Endothelial cell of umbilical vein (primary cell): Measurements from ENCODE around the gene SLA2. TPM values are rescaled to one million over a fixed set of nuclear protein-coding genes. Genes with fewer than 3 reads are reported as not detected.
A peak's percentile ranks its signal among the peaks of the same experiment; 100 is the strongest.
"Not testable (repeated sequence)": the region's sequence is repeated elsewhere in the genome, so short reads cannot be mapped to it uniquely, and the experiment has no call there.

ENCODE experiments used
- Bru-seq: library from RNA; stranded (reverse); fragments of 400-500 nt; gene quantifications from one replicate; lab custom pipeline; 2021; lab: Mats Ljungman, UMichigan
- BruChase-seq, 2 experiments: library from RNA; stranded (reverse); fragments of 400-500 nt; gene quantifications; one replicate each; lab custom pipeline; 2021; lab: Mats Ljungman, UMichigan
- BruUV-seq: library from RNA; stranded (reverse); fragments of 400-500 nt; replicated peaks from 2 replicates; lab custom pipeline; 2021; lab: Mats Ljungman, UMichigan
- CTCF ChIA-PET: fragments of 300-600, 350-600 bp; sonication (Branson Sonifier 250); formaldehyde crosslinking; loops from one replicate; lab custom pipeline; 2021; ENCODE audit warnings: antibody characterized with exemption, inconsistent platforms; lab: Charles Lee
- POLR2A ChIA-PET: fragments of 300-600, 350-600 bp; sonication (Branson Sonifier 250); formaldehyde crosslinking; loops from one replicate; lab custom pipeline; 2021; ENCODE audit warnings: antibody characterized with exemption, inconsistent platforms; lab: Charles Lee
- DNase-seq: peaks from one replicate; pipeline ENCODE4 v3.0.0-alpha.2; 2011; ENCODE audit warnings: low read depth, low spot score
- FAIRE-seq: peaks from 2 replicates; lab custom pipeline; 2011; peaks lifted over from hg19 to GRCh38; lab: Jason Lieb, UNC
- H2AFZ ChIP-seq: 2 replicates; pipeline ENCODE4 v1.6.0; 2012; ENCODE audit warnings: low read depth, low read length, control low read depth, inconsistent platforms
- H3K27ac ChIP-seq: 2 replicates; pipeline ENCODE4 v1.5.1; 2011; ENCODE audit warnings: low read depth, mild to moderate bottlenecking, control low read depth, low read length, moderate library complexity; ENCODE audit not compliant: insufficient read depth
- H3K27me3 ChIP-seq, 2 experiments: 2 replicates each; pipeline versions ENCODE4 v1.6.0 to v1.6.1; 2011; ENCODE audit warnings: low read length in 2 of 2, mixed read lengths in 1 of 2; ENCODE audit not compliant: control insufficient read depth in 2 of 2, insufficient read depth in 2 of 2
- H3K36me3 ChIP-seq, 2 experiments: 2 replicates in 1 of 2; 3 replicates in 1 of 2; pipeline ENCODE4 v1.5.1; 2011; ENCODE audit warnings: low read length in 2 of 2, mild to moderate bottlenecking in 1 of 2, moderate library complexity in 1 of 2; ENCODE audit not compliant: control insufficient read depth in 2 of 2, insufficient read depth in 2 of 2; ENCODE audit errors: extremely low read depth in 1 of 2
- H3K4me1 ChIP-seq: 3 replicates; pipeline ENCODE4 v1.5.1; 2011; ENCODE audit warnings: mild to moderate bottlenecking, low read length; ENCODE audit not compliant: control insufficient read depth, insufficient read depth; ENCODE audit errors: extremely low read depth
- H3K4me2 ChIP-seq: 2 replicates; pipeline ENCODE4 v1.6.1; 2011; ENCODE audit warnings: low read length, control low read depth, mixed read lengths; ENCODE audit not compliant: insufficient read depth
- H3K4me3 ChIP-seq, 3 experiments: fragments of 200-600 bp in 1 of 3; sonication (generic), shearing (Covaris generic) in 1 of 3; replicated peaks in 1 of 3; 2 replicates each; pipeline ENCODE4 v1.5.1; 2011 to 2016; ENCODE audit warnings: control low read depth in 3 of 3, low read length in 3 of 3, mild to moderate bottlenecking in 2 of 3, inconsistent platforms in 1 of 3, low read depth in 1 of 3, moderate library complexity in 1 of 3; ENCODE audit not compliant: insufficient read depth in 1 of 3
- H3K79me2 ChIP-seq: 2 replicates; pipeline ENCODE4 v1.6.0; 2012; ENCODE audit warnings: low read length, inconsistent platforms; ENCODE audit not compliant: control insufficient read depth, insufficient read depth
- H3K9ac ChIP-seq: replicated peaks from 2 replicates; pipeline ENCODE3; 2011; ENCODE audit warnings: low read length, control low read depth; ENCODE audit not compliant: insufficient read depth; ENCODE audit errors: extremely low read depth
- H3K9me1 ChIP-seq: replicated peaks from 3 replicates; pipeline ENCODE4 v1.6.0; 2011; ENCODE audit warnings: mild to moderate bottlenecking, low read length; ENCODE audit not compliant: control insufficient read depth, insufficient read depth; ENCODE audit errors: extremely low read depth
- H3K9me3 ChIP-seq: replicated peaks from 2 replicates; pipeline ENCODE4 v1.5.1; 2012; ENCODE audit warnings: low read length, inconsistent platforms; ENCODE audit not compliant: control insufficient read depth, insufficient read depth
- H4K20me1 ChIP-seq: replicated peaks from 2 replicates; pipeline ENCODE3; 2011; ENCODE audit warnings: mild to moderate bottlenecking, low read length; ENCODE audit not compliant: control insufficient read depth, insufficient read depth; ENCODE audit errors: extremely low read depth
- JUN ChIP-seq: IDR thresholded peaks from 2 replicates; pipeline ENCODE4 v1.6.1; 2011; ENCODE audit warnings: borderline replicate concordance, low read depth; ENCODE audit not compliant: insufficient read length, insufficient read depth
- dilution Hi-C: fragments of 300-500 bp; cut with MboI; formaldehyde crosslinking; loops from one replicate; pipeline ENCODE4 v1.15.0; 2019; ENCODE audit warnings: low sequenced_read_pairs; ENCODE audit not compliant: extremely low pct_ligation_motif_present
- intact Hi-C: fragments of 100-400 bp; cut with micrococcal nuclease; formaldehyde crosslinking; loops from one replicate; pipeline ENCODE4 v1.10.0; 2022
- long read RNA-seq: library from polyadenylated mRNA; stranded (forward); transcript quantifications from one replicate; pipeline ENCODE4 v2.0.0, GENCODE V29; 2021
- polyA minus RNA-seq, 3 experiments: library from RNA; depleted of rRNA, polyadenylated mRNA; stranded (reverse); fragments of >200 nt; gene quantifications; 1 replicate in 1 of 3; 2 replicates in 2 of 3; pipeline ENCODE4 v1.2.3, GENCODE V29; 2011
- polyA plus RNA-seq, 4 experiments: library from polyadenylated mRNA; depleted of rRNA in 3 of 4; stranded (reverse) in 3 of 4; unstranded in 1 of 4; fragments of >200 nt; gene quantifications; 2 replicates each; pipeline versions ENCODE4 v1.2.1 to v1.2.3, GENCODE V29; 2011 to 2012; ENCODE audit warnings: missing spikeins in 1 of 4
- total RNA-seq: library from RNA; stranded (reverse); gene quantifications from 2 replicates; pipeline ENCODE4 v1.2.3, GENCODE V29; 2021
- TF ChIP-seq, protein P1 (sequence below), 2 donors: IDR thresholded peaks; 1 replicate in 1 of 2; 2 replicates in 1 of 2; pipeline ENCODE4 v1.5.1; 2011; ENCODE audit warnings: low read length in 2 of 2, mild to moderate bottlenecking in 2 of 2, moderate library complexity in 2 of 2, control low read depth in 1 of 2, inconsistent platforms in 1 of 2, low read depth in 1 of 2; ENCODE audit not compliant: insufficient read depth in 1 of 2; ENCODE audit errors: extremely low read depth in 1 of 2

SLA2 gene, protein sequence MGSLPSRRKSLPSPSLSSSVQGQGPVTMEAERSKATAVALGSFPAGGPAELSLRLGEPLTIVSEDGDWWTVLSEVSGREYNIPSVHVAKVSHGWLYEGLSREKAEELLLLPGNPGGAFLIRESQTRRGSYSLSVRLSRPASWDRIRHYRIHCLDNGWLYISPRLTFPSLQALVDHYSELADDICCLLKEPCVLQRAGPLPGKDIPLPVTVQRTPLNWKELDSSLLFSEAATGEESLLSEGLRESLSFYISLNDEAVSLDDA
- total RNA-seq (not detected in 2 replicates), polyA plus RNA-seq (0.03 TPM in 1 of 2 replicates, not detected in the other), polyA minus RNA-seq (0.06 TPM in 1 of 2 replicates, not detected in the other), Bru-seq, nascent RNA (percentile 16 among the genes with signal in this experiment), BruChase-seq, experiment 1, labeled RNA remaining after a 6-hour chase (percentile 19 among the genes with signal in this experiment), BruChase-seq, experiment 2, labeled RNA remaining after a 2-hour chase (percentile 20 among the genes with signal in this experiment)
- 0.03 TPM in 1 of 2 replicates, not detected in the other for polyA plus RNA-seq (2011; cell fraction: cytosol; rRNA removed)
- 0.11 and 0.18 TPM in 2 replicates for polyA plus RNA-seq (2011; cell fraction: nucleus; rRNA removed)
- 0.07 and 0.27 TPM in 2 replicates for polyA plus RNA-seq (2012)
- polyA minus RNA-seq (2011; cell fraction: cytosol; rRNA and poly(A)+ RNA removed): not detected
- not detected in 2 replicates for polyA minus RNA-seq (2011; cell fraction: nucleus; rRNA and poly(A)+ RNA removed)
- long read RNA-seq: 0 reads

GRCh38 chr20:36645998-36646397 is at the start of gene SLA2:
Gene SLA2 (minus strand): TSS chr20:36646196. CDS start chr20:36641335, 4,861 bp downstream.
- no peaks in the 10 kb centered on the region for H3K79me2 ChIP-seq
- no TSS peak for BruUV-seq
- TF ChIP-seq, protein P1, sequence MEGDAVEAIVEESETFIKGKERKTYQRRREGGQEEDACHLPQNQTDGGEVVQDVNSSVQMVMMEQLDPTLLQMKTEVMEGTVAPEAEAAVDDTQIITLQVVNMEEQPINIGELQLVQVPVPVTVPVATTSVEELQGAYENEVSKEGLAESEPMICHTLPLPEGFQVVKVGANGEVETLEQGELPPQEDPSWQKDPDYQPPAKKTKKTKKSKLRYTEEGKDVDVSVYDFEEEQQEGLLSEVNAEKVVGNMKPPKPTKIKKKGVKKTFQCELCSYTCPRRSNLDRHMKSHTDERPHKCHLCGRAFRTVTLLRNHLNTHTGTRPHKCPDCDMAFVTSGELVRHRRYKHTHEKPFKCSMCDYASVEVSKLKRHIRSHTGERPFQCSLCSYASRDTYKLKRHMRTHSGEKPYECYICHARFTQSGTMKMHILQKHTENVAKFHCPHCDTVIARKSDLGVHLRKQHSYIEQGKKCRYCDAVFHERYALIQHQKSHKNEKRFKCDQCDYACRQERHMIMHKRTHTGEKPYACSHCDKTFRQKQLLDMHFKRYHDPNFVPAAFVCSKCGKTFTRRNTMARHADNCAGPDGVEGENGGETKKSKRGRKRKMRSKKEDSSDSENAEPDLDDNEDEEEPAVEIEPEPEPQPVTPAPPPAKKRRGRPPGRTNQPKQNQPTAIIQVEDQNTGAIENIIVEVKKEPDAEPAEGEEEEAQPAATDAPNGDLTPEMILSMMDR (IDR thresholded peaks at IDR 0.05; ENCODE audit: extremely low read depth in 1 of 2, insufficient read depth in 1 of 2, low read depth in 1 of 2, low read length in 2 of 2): no peak
- no peak for TF ChIP-seq JUN
- H3K36me3 ChIP-seq: no peaks in the 10 kb centered on the region
- no peak for FAIRE-seq
- H2AFZ ChIP-seq: no peak within 1 kb of the TSS
- no peaks in the 10 kb centered on the region for H3K9me1 ChIP-seq
- no peaks in the 10 kb centered on the region for H3K9me3 ChIP-seq
- H4K20me1 ChIP-seq: no peaks in the 10 kb centered on the region
- ChIA-PET POLR2A (no interaction called here), CTCF (interaction anchor here (1.4 kb wide), 1 partner anchor 44 kb away, joined by 3 read pairs; no protein-coding TSS in a partner anchor)
- H3K27ac ChIP-seq: no peak within 1 kb of the TSS
- H3K4me1 ChIP-seq: no peaks in the 10 kb centered on the region
- intact Hi-C loops: no loop called here
- H3K27me3 ChIP-seq: no peaks in the 10 kb centered on the region
- DNase-seq: no peak
- dilution Hi-C loops: no loop called here
- no peak within 1 kb of the TSS for H3K9ac ChIP-seq
- H3K4me2 ChIP-seq: no peak within 1 kb of the TSS
- H3K4me3 ChIP-seq: no peak within 1 kb of the TSS

- BruUV-seq, H2AFZ ChIP-seq, H4K20me1 ChIP-seq, H3K9me3 ChIP-seq, CTCF ChIA-PET, H3K4me2 ChIP-seq, H3K9ac ChIP-seq, H3K9me1 ChIP-seq, H3K27me3 ChIP-seq, dilution Hi-C loops, H3K36me3 ChIP-seq, H3K4me3 ChIP-seq, POLR2A ChIA-PET, DNase-seq, intact Hi-C loops, FAIRE-seq, H3K27ac ChIP-seq, H3K79me2 ChIP-seq, H3K4me1 ChIP-seq: not testable (repeated sequence)
These were observed 49.5 kb upstream of the SLA2 start for GRCh38 chr20:36695467-36695866.
